LNCAP (cell line): Measurements from ENCODE around the gene PALLD.

Experiments used
- TF ChIP-seq, protein P1 (sequence below): fragments of 450-650 bp; IDR thresholded peaks from 2 replicates; pipeline ENCODE4 v1.5.1; 2017; ENCODE audit warnings: mild to moderate bottlenecking

The PALLD gene

GRCh38 chr4:168689791-168690190 lies 192.9 kb downstream of the PALLD start:
- TF ChIP-seq, protein P1, sequence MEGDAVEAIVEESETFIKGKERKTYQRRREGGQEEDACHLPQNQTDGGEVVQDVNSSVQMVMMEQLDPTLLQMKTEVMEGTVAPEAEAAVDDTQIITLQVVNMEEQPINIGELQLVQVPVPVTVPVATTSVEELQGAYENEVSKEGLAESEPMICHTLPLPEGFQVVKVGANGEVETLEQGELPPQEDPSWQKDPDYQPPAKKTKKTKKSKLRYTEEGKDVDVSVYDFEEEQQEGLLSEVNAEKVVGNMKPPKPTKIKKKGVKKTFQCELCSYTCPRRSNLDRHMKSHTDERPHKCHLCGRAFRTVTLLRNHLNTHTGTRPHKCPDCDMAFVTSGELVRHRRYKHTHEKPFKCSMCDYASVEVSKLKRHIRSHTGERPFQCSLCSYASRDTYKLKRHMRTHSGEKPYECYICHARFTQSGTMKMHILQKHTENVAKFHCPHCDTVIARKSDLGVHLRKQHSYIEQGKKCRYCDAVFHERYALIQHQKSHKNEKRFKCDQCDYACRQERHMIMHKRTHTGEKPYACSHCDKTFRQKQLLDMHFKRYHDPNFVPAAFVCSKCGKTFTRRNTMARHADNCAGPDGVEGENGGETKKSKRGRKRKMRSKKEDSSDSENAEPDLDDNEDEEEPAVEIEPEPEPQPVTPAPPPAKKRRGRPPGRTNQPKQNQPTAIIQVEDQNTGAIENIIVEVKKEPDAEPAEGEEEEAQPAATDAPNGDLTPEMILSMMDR: no peak

DNA sequence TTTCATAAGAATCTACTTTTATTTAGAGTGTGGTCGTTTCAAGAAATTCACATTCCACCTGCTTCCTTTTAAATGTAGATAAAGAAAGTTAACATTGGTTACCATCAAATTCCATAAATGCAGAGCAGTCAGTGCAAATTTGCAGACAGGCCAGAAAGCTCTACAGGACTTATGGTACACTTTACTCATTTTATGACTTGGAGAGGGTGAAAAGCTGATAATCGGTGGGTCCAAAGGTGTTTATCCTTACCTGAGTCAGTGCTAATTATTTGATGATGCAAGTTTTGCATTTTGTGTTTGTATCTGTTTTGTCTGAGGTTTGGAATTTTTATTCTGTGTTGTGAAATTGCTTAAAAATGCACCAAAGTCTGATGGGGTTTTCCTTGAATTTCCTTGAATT lies 193.3 kb downstream of the PALLD start:
- TF ChIP-seq, protein P1: no peak

GRCh38 chr4:168691631-168692369 lies 194.9 kb downstream of the PALLD start:
- TF ChIP-seq, protein P1: no peak

DNA sequence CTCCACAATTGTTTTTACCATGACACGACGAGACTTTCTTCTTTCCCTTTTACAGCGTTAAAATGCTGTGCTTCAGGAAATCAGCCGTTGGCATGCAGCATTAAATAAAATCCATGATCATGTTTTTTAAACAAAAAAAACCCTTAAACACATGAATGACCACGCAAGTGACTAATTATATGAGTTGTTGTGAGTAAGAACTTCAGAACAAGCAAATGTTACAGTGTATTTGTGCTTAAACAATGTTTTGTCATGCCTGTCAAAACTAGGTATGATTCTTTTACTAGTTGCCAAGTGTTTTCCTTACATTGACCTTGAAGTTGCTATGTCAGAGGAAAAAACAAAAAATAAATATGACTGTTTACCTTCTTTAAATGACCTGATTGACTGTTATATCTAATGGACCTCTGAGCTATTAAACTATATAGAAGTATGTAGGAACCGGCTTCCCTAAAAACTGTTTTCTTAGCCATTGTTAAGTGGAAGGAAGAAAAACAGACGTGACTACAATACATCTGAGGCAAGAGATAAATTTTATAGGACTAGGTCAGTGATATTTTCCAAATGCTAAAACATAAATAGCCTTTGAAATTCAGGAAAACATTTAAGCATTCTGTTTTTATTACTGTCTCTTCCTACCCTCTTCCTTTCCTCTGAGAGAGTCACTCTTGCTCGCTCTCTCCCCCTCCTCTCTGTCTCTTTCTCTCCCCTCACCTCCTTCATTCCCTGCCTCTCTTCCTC lies 197.1 kb downstream of the PALLD start:
- TF ChIP-seq, protein P1: no peak

DNA sequence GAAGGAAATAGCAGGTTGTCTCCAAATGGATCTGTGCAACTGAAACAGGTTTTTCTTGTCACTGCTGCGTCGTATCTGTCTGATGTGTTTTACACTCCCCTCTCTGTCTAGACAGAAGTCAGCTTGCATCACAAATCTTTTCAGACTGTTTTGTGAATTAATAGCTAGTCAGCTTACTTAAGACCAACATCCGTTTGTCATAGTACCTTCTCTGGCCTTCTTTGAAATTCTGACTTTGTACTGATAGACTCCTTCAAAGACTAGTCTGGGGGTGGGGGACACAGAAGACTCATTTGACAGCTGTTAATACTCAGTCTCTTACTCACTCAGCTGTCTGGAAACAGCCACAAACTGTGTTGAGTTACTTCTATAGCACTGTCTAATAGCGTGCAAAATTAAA lies 197.8 kb downstream of the PALLD start:
- TF ChIP-seq, protein P1: no peak

- TF ChIP-seq, protein P1: no peak
These were observed 198.4 kb downstream of the PALLD start for GRCh38 chr4:168695288-168695687.

- TF ChIP-seq, protein P1: no peak
These were observed 199.4 kb downstream of the PALLD start for GRCh38 chr4:168696280-168696679.
